Retinal pigment epithelial cell (primary cell): ENCODE data around the gene NDUFB11.

Experiments
- DNase-seq: peaks from one replicate; pipeline ENCODE4 v3.0.0-alpha.2; 2010; ENCODE audit warnings: low read depth
- H3K4me3 ChIP-seq: 2 replicates; pipeline ENCODE4 v1.5.1; 2011; ENCODE audit warnings: mild to moderate bottlenecking, low read length, control low read depth, moderate library complexity
- TF ChIP-seq, protein P1 (sequence below): conservative IDR thresholded peaks from 2 replicates; pipeline ENCODE4 v1.5.1; 2011; ENCODE audit warnings: low read depth, low read length, control low read depth, inconsistent platforms

Gene NDUFB11

DNA sequence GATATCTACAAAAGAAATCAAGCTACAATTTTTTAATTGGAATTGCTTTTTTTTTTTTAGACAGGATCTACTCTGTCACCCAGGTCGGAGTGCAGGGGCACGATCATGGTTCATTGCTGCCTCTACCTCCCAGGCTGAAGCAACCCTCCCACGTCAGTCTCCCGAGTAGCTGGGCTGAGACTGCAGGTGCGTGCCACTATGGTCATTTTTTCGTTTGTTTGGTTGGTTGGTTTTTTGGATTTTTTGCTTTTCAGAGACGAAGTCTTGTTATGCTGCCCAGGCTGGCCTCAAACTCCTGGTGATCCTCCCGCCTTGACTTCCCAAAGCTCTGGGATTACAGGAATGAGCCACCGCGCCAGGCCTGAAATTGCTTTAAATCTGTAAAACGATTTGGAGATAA, 50.6 kb downstream of the NDUFB11 start:
- TF ChIP-seq, protein P1, sequence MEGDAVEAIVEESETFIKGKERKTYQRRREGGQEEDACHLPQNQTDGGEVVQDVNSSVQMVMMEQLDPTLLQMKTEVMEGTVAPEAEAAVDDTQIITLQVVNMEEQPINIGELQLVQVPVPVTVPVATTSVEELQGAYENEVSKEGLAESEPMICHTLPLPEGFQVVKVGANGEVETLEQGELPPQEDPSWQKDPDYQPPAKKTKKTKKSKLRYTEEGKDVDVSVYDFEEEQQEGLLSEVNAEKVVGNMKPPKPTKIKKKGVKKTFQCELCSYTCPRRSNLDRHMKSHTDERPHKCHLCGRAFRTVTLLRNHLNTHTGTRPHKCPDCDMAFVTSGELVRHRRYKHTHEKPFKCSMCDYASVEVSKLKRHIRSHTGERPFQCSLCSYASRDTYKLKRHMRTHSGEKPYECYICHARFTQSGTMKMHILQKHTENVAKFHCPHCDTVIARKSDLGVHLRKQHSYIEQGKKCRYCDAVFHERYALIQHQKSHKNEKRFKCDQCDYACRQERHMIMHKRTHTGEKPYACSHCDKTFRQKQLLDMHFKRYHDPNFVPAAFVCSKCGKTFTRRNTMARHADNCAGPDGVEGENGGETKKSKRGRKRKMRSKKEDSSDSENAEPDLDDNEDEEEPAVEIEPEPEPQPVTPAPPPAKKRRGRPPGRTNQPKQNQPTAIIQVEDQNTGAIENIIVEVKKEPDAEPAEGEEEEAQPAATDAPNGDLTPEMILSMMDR = no peak
- no peak overlapping the region for H3K4me3 ChIP-seq
- DNase-seq = no peak

DNA sequence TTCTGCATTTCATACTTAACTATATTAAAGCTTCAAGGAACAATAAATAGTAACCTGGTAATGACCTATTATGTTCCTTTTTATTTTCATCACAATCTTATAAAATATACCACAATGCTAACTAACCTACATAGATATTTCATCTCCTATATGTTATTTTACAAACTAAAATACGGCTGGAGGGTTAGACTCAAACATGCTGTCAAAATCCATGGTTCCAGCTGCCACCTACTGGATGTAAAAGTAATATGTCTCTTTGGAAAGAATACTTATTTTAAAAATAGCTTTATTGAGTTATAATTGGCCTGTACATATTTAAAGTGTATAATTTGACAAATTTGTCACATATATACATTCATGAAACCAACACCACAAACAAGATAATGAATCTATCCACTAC, 51.3 kb downstream of the NDUFB11 start:
- no peak overlapping the region for H3K4me3 ChIP-seq
- DNase-seq = peak; percentile 8
- TF ChIP-seq, protein P1 = peak; percentile 53
